ENCODE results near the gene RNF207. TPM values are rescaled to one million over a fixed set of nuclear protein-coding genes. Genes with fewer than 3 reads are reported as not detected.

The RNF207 gene, protein sequence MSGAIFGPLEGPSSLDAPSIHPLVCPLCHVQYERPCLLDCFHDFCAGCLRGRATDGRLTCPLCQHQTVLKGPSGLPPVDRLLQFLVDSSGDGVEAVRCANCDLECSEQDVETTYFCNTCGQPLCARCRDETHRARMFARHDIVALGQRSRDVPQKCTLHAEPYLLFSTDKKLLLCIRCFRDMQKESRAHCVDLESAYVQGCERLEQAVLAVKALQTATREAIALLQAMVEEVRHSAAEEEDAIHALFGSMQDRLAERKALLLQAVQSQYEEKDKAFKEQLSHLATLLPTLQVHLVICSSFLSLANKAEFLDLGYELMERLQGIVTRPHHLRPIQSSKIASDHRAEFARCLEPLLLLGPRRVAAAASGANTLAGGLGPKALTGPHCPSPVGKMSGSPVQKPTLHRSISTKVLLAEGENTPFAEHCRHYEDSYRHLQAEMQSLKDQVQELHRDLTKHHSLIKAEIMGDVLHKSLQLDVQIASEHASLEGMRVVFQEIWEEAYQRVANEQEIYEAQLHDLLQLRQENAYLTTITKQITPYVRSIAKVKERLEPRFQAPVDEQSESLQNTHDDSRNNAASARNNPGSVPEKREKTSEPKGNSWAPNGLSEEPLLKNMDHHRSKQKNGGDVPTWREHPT
- 10.1 and 17.1 TPM in 2 replicates for total RNA-seq

DNA sequence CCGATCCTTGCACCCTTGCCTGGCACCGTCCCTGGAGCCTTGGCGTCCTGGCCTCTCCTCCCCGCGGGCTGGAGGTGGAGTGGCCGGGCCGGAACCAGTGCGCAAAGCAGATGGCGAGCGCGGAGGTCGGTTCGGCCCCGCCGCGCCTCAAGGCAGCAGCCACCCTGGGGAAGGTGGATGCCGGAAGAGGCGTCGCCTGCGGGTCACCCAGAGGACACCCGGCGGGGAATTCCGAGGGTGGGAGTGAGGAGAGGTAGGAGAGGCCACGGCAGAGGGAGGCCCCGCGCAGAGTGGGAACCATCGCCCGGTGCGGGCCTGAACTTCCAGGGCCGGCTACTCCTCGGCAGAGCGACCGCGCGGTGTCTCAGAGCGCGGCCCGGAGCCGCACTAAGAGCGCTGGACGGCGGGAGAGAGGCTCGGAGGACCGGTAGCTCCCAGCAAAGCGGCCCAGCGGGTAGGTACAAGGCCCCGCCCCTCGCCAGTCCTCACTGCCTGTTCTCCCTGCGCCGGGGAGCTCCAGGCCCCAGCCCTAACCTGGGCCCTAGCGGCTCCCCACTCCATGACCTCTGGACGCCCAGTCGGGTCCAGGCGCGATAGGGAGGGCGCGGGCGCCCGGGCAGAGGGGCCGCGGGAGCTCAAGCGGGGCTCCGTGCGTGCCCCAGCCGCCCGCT, at the start of gene RNF207:
Gene RNF207 (plus strand): TSS at position 271 of the 671 bp plus-strand sequence. CDS start 417 bp downstream, outside the sequence.

DNA sequence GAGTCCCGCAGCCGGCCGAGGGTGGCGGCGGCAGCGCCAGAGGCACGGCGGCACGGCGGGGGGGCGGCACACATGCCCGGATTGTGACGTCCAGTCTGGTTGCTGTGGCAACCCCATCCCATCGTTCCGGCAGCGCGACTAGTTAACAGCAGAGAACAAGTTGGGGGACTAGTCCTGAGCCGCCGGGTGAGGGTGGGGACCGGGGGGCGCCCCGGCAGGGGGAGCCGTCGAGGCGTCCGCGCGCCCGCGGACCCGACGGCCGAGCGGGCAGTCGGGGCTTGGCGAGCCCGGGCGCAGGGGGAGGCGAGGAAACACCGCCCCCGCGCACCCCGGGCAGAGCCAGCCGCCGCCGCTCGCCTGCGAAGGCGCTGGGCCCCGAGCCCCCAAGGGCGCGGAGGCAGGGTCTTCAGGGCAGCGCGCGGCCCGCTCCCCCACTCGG, 25.6 kb upstream of the RNF207 start, which contains the start of gene CHD5:
Gene CHD5 (minus strand): TSS at position 54 of the 439 bp plus-strand sequence. CDS start 298 bp downstream, outside the sequence.

DNA sequence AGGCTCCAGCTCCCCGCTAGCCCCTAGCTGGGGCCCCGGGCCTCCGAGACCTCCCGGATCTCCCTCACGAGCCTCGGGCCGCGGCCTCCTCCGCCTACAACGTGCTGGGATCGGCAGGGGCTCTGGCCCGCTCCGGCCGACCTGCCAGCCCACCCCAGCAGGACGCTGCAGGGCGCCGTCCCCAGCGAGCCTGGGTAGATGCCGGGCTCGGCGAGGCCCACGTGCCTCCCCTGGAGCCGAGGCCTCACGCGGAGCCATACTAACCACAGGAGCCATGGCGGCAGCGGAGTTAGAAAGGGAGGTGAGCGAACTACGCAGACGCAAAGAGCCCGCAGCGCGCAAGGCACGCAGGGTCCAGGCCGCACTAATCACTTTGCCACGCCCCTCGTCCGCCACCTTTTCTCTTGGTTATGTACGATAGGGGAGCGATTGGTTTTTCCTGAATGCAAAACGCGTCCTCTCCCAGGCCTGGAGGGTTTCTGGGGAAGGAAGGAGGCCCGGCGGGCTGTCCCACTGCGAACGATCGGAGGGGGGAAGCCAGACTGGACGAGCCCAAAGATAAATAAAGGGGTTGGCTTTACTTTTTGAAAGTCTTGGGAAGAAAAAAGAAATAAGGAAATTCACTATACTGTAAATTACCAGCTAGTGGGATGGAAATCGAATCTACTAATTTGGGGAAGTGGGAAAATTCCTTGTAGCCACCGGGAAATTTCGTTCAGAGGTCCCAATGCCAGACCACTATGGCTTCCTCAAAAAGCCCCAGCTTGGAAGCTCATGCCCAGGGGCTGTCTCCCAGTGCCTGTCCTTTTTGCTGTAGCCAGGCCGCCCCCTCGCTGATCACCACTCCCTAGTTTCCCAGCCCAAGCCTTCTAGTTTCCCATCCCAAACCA, 6.4 kb upstream of the RNF207 start, which contains the start of gene RPL22:
Gene RPL22 (minus strand): TSS at position 298 of the 890 bp plus-strand sequence. CDS start 22 bp downstream, at position 276.

DNA sequence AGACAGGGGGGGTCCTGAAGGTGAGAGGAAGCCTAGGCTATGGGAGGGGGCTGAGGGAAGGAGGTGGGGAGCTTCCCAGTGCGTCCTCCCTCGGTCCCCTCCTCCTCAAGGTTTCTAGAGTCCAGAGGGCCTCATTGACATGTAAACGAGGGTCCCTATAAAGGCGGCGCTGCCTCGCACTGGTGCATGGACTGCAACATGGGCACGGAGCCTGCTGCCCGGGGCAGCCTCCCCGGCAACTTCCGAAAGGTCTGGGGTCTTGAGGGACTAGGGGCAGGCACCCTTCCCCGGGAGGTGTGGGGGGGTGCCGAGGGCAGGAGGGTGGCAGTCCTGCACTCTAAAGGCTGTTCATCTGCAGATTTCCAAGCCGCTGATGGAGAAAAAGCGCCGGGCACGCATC, 38.1 kb downstream of the RNF207 start, which contains the start of gene HES3:
Gene HES3 (plus strand): TSS at position 187 of the 400 bp plus-strand sequence. CDS start 187 bp downstream, at position 374.

DNA sequence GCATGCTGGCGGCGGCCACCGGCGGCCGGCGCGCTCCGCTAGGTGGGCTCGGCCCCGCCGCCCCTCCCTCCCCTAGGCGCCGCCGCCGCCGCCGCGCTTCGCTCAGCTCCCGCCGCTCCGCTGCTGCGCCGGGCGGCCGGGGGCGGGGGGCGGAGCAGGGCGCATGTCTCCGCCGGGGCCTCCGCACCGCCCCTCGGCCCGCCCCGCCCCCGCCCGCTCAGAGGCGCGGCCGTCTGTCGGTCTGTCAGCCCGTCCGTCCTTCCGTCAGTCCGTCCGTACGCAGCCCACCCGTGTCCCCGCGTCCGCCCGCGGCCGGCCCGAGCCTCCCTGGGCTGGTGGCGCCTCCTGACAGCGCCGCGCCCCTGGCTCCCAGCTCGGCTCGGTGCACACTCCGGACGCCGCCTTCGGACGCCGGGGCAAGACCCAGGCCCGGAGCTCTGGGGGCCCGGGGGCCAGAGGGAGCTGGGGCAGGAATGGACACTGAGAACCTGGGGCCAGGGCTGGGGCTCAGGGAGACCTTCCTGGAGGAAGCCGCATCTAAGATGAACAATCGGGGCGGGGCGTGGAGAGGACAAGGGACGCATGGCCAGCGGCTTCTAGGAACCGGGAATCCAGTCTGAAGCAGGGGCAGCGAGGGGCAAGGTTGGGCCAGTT, 55.2 kb downstream of the RNF207 start, which contains the start of gene GPR153:
Gene GPR153 (minus strand): TSS at position 138 of the 654 bp plus-strand sequence. CDS start 6,193 bp downstream, outside the sequence.

Other genes with a start within 250 kb of the RNF207 start
- gene NPHP4, start 213.7 kb upstream of the RNF207 start, total RNA-seq = 3.9 TPM in 2 replicates
- 3.9 and 5.8 TPM in 2 replicates for gene KCNAB2, start 160.2 kb upstream of the RNF207 start, total RNA-seq
- gene CHD5, start 25.8 kb upstream of the RNF207 start, total RNA-seq = under 0.01 and 0.16 TPM in 2 replicates
- 148 and 175 TPM in 2 replicates for gene RPL22, start 6.5 kb upstream of the RNF207 start, total RNA-seq
- gene ICMT, start 29.8 kb downstream of the RNF207 start, total RNA-seq = 44.0 and 49.6 TPM in 2 replicates
- not detected in 2 replicates for gene HES3, start 38.1 kb downstream of the RNF207 start, total RNA-seq
- 6.6 and 11.3 TPM in 2 replicates for gene GPR153, start 55.0 kb downstream of the RNF207 start, total RNA-seq
- 15.9 and 26.6 TPM in 2 replicates for gene ACOT7, start 187.6 kb downstream of the RNF207 start, total RNA-seq
- gene HES2, start 213.8 kb downstream of the RNF207 start, total RNA-seq = 0.09 and 0.16 TPM in 2 replicates
- gene ESPN, start 218.7 kb downstream of the RNF207 start, total RNA-seq = 0.17 TPM in 1 of 2 replicates, not detected in the other